Activated T-helper 1 cell treated with anti-CD3 and anti-CD28 coated beads, Interleukin-12 subunit alpha, Interleukin-12 subunit beta, Interleukin-2, Interleukin-4 antibody, amounts not matched to agents 30 ng/mL and 10 ng/mL and 1 ng/mL, durations not matched to agents 14 hours and 24 hours and 36 hours (primary cell): ENCODE measurements around the gene B2M. TPM values are rescaled to one million over a fixed set of nuclear protein-coding genes. Genes with fewer than 3 reads are reported as not detected.

Experiments
- DNase-seq: peaks from one replicate; pipeline ENCODE4 v3.0.0; 2021; ENCODE audit warnings: low spot score
- H3K27ac Mint-ChIP-seq: one replicate; pipeline ENCODE4 v1.8.0; 2021; ENCODE audit warnings: mild to moderate bottlenecking, mixed read lengths
- H3K27me3 Mint-ChIP-seq: one replicate; pipeline ENCODE4 v1.8.0; 2022; ENCODE audit warnings: mild to moderate bottlenecking, moderate library complexity, mixed read lengths; ENCODE audit not compliant: insufficient read depth
- H3K36me3 Mint-ChIP-seq: one replicate; pipeline ENCODE4 v1.8.0; 2021; ENCODE audit warnings: low read depth, mixed read lengths
- H3K4me1 Mint-ChIP-seq: one replicate; pipeline ENCODE4 v1.8.0; 2021; ENCODE audit warnings: low read depth, mixed read lengths
- H3K4me3 Mint-ChIP-seq: one replicate; pipeline ENCODE4 v1.8.0; 2021; ENCODE audit warnings: mild to moderate bottlenecking, moderate library complexity, mixed read lengths
- H3K9me3 Mint-ChIP-seq: one replicate; pipeline ENCODE4 v1.8.0; 2021; ENCODE audit warnings: mixed read lengths
- intact Hi-C: fragments of 100-400 bp; cut with micrococcal nuclease; formaldehyde crosslinking; loops from one replicate; pipeline ENCODE4 v1.15.1; 2024
- total RNA-seq: library from RNA; stranded (reverse); gene quantifications from 2 replicates; pipeline ENCODE4 v1.2.3, GENCODE V29; 2022

The B2M gene
- total RNA-seq, 1 donor from 2014 or later, result 4,313 TPM

GRCh38 chr15:44710236-44711095, 851 bp upstream of the B2M start:
- Mint-ChIP-seq H3K9me3 (no peaks in the 10 kb centered on the region), H3K4me3 (peak overlapping the region; percentile 99), H3K4me1 (peaks cover 38% of the 10 kb centered on the region), H3K27ac (peak overlapping the region; percentile 99), H3K36me3 (peaks cover 44% of the 10 kb centered on the region), H3K27me3 (no peaks in the 10 kb centered on the region)
- DNase-seq, result no peak
- intact Hi-C loops, result loop anchor here (1.0 to 5.0 kb wide), 6 partner anchors 9 to 173 kb away; partner anchors contain the start of genes EIF3J and SPG11

GRCh38 chr15:44711743-44712345, 527 bp downstream of the B2M start:
- DNase-seq, result no peak
- Mint-ChIP-seq H3K36me3 (peaks cover 54% of the 10 kb centered on the region), H3K4me1 (peaks cover 52% of the 10 kb centered on the region), H3K4me3 (peak overlapping the region; percentile 99), H3K9me3 (no peaks in the 10 kb centered on the region), H3K27me3 (no peaks in the 10 kb centered on the region), H3K27ac (peak overlapping the region; percentile 99)
- intact Hi-C loops, result loop anchor here (1.0 to 5.0 kb wide), 6 partner anchors 7 to 175 kb away; partner anchors contain the start of genes EIF3J and SPG11

GRCh38 chr15:44712346-44713005, 1.2 kb downstream of the B2M start:
- Mint-ChIP-seq H3K27ac (peak overlapping the region; percentile 99), H3K4me3 (peak overlapping the region; percentile 99), H3K4me1 (peaks cover 58% of the 10 kb centered on the region), H3K36me3 (peaks cover 60% of the 10 kb centered on the region), H3K27me3 (no peaks in the 10 kb centered on the region), H3K9me3 (no peaks in the 10 kb centered on the region)
- intact Hi-C loops, result loop anchor here (5.0 kb wide), 1 partner anchor 175 kb away; the partner anchor contains the start of gene EIF3J
- peak; percentile 67 for DNase-seq

GRCh38 chr15:44713006-44713966, 2.0 kb downstream of the B2M start:
- Mint-ChIP-seq H3K36me3 (peaks cover 66% of the 10 kb centered on the region), H3K9me3 (no peaks in the 10 kb centered on the region), H3K4me3 (peak overlapping the region; percentile 99), H3K27ac (peak overlapping the region; percentile 99), H3K27me3 (no peaks in the 10 kb centered on the region), H3K4me1 (peaks cover 66% of the 10 kb centered on the region)
- no peak for DNase-seq
- intact Hi-C loops, result loop anchor here (5.0 kb wide), 1 partner anchor 176 kb away; the partner anchor contains the start of gene EIF3J

GRCh38 chr15:44715142-44715796, 4.0 kb downstream of the B2M start:
- intact Hi-C loops, result no loop called here
- H3K4me3 Mint-ChIP-seq, result peak overlapping the region; percentile 99
- DNase-seq, result no peak
- no peaks in the 10 kb centered on the region for H3K27me3 Mint-ChIP-seq
- no peaks in the 10 kb centered on the region for H3K9me3 Mint-ChIP-seq
- peaks cover 72% of the 10 kb centered on the region for H3K36me3 Mint-ChIP-seq
- peaks cover 66% of the 10 kb centered on the region for H3K4me1 Mint-ChIP-seq
- peak overlapping the region; percentile 90 for H3K27ac Mint-ChIP-seq

GRCh38 chr15:44715797-44716334, 4.5 kb downstream of the B2M start:
- H3K27ac Mint-ChIP-seq, result peak overlapping the region; percentile 90
- H3K27me3 Mint-ChIP-seq, result no peaks in the 10 kb centered on the region
- no peak for DNase-seq
- no peaks in the 10 kb centered on the region for H3K9me3 Mint-ChIP-seq
- H3K4me1 Mint-ChIP-seq, result peaks cover 68% of the 10 kb centered on the region
- peaks cover 74% of the 10 kb centered on the region for H3K36me3 Mint-ChIP-seq
- H3K4me3 Mint-ChIP-seq, result peak overlapping the region; percentile 99
- intact Hi-C loops, result no loop called here

- Mint-ChIP-seq H3K27ac (peak overlapping the region; percentile 98), H3K27me3 (no peaks in the 10 kb centered on the region), H3K4me3 (peak overlapping the region; percentile 99), H3K36me3 (peaks cover 71% of the 10 kb centered on the region), H3K4me1 (peaks cover 80% of the 10 kb centered on the region), H3K9me3 (no peaks in the 10 kb centered on the region)
- intact Hi-C loops, result no loop called here
- no peak for DNase-seq
Measured at GRCh38 chr15:44716983-44717602, 5.8 kb downstream of the B2M start.

- no peak for DNase-seq
- peak overlapping the region; percentile 99 for H3K4me3 Mint-ChIP-seq
- H3K36me3 Mint-ChIP-seq, result peaks cover 60% of the 10 kb centered on the region
- intact Hi-C loops, result no loop called here
- no peaks in the 10 kb centered on the region for H3K9me3 Mint-ChIP-seq
- peaks cover 85% of the 10 kb centered on the region for H3K4me1 Mint-ChIP-seq
- peak overlapping the region; percentile 98 for H3K27ac Mint-ChIP-seq
- no peaks in the 10 kb centered on the region for H3K27me3 Mint-ChIP-seq
Measured at GRCh38 chr15:44718180-44718926, 7.0 kb downstream of the B2M start.

- Mint-ChIP-seq H3K27ac (peak overlapping the region; percentile 98), H3K36me3 (peaks cover 55% of the 10 kb centered on the region), H3K4me1 (peaks cover 89% of the 10 kb centered on the region), H3K4me3 (peak overlapping the region; percentile 67), H3K9me3 (no peaks in the 10 kb centered on the region), H3K27me3 (no peaks in the 10 kb centered on the region)
- DNase-seq, result no peak
- intact Hi-C loops, result loop anchor here (1.0 kb wide), 2 partner anchors 8 to 9 kb away; partner anchors contain the start of genes B2M and PATL2
Measured at GRCh38 chr15:44718927-44719292, 7.6 kb downstream of the B2M start.

GRCh38 chr15:44719293-44719999, 8.1 kb downstream of the B2M start:
- H3K4me3 Mint-ChIP-seq, result peak overlapping the region; percentile 67
- intact Hi-C loops, result loop anchor here (1.0 kb wide), 2 partner anchors 8 to 9 kb away; partner anchors contain the start of genes B2M and PATL2
- peak overlapping the region; percentile 98 for H3K27ac Mint-ChIP-seq
- DNase-seq, result peak; percentile 57
- H3K36me3 Mint-ChIP-seq, result peaks cover 53% of the 10 kb centered on the region
- H3K27me3 Mint-ChIP-seq, result no peaks in the 10 kb centered on the region
- H3K9me3 Mint-ChIP-seq, result no peaks in the 10 kb centered on the region
- peaks cover 91% of the 10 kb centered on the region for H3K4me1 Mint-ChIP-seq
